GM21360 (cell line): Measurements from ENCODE around the gene NEFH.

Experiments used
- ATAC-seq: cut with Tn5 transposase; IDR thresholded peaks from one replicate; pipeline ENCODE4 v1.9.1; 2021; ENCODE audit warnings: mild to moderate bottlenecking, moderate library complexity; ENCODE audit not compliant: unreplicated experiment

NEFH gene

DNA sequence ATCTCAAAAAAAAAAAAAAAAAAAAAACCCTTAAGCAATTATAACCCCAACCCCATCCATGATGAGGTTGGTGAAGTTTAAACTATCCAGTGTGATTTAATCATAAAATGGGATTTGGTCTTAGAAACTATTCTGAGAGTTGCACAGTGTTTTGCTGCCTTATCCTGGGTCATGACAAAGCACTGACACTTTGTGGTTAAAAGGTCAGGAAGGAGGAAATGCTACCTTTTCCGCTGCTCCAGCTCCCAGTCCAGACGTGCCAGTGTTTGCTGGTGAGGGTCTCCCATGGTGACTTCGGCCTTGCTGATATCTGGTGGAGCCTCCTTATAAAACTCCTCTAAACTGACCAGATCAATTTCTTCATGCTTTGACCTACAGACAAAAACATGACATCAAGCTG, 59.1 kb downstream of the NEFH start:
- ATAC-seq = no peak
